Right renal pelvis (tissue), 4 donors: Measurements from ENCODE around the gene ZRANB1. TPM values are rescaled to one million over a fixed set of nuclear protein-coding genes. Genes with fewer than 3 reads are reported as not detected.

Experiments
- DNase-seq, 4 donors: peaks; one replicate each; pipeline ENCODE4 v3.0.0-alpha.2; 2013; ENCODE audit warnings: low read depth in 4 of 4, low spot score in 3 of 4, missing footprints in 1 of 4
- polyA plus RNA-seq, 4 donors: library from polyadenylated mRNA; unstranded; fragments of 120-200 nt; gene quantifications; one replicate each; pipeline ENCODE4 v1.2.1, GENCODE V29; 2013; ENCODE audit not compliant: insufficient read length in 4 of 4

The ZRANB1 gene
- polyA plus RNA-seq, 4 donors: 23.0 to 31.5 (median 27.9) TPM

GRCh38 chr10:125029584-125030242 is 87.8 kb downstream of the ZRANB1 start:
- DNase-seq: no peak

GRCh38 chr10:125030567-125031197 is 88.8 kb downstream of the ZRANB1 start:
- no peak for DNase-seq

GRCh38 chr10:125032474-125033020 is 90.6 kb downstream of the ZRANB1 start:
- no peak for DNase-seq

GRCh38 chr10:125033146-125033924 is 91.4 kb downstream of the ZRANB1 start:
- no peak for DNase-seq

- no peak for DNase-seq
Measured at GRCh38 chr10:125034675-125035074, 92.8 kb downstream of the ZRANB1 start.

- no peak for DNase-seq
Measured at GRCh38 chr10:125035136-125035535, 93.2 kb downstream of the ZRANB1 start.

GRCh38 chr10:125035588-125036295 is 93.8 kb downstream of the ZRANB1 start:
- DNase-seq: no peak

GRCh38 chr10:125037145-125037877 is 95.4 kb downstream of the ZRANB1 start:
- no peak for DNase-seq

Other genes starting within 250 kb of the ZRANB1 start
- 10 to 100 TPM; 21.4 to 28.3 (median 28.1) TPM for gene FAM53B, start 197.7 kb upstream of the ZRANB1 start, polyA plus RNA-seq
- gene EEF1AKMT2, start 150.2 kb upstream of the ZRANB1 start, polyA plus RNA-seq: 10 to 100 TPM; 37.7 to 42.6 (median 41.0) TPM
- 10 to 100 TPM; 22.1 to 28.5 (median 27.2) TPM for gene ABRAXAS2, start 140.3 kb upstream of the ZRANB1 start, polyA plus RNA-seq
- gene CTBP2, start 218.4 kb downstream of the ZRANB1 start, polyA plus RNA-seq: 10 to 100 TPM; 88.3 to 90.6 (median 90.0) TPM